K562 (cell line): ENCODE data around the gene GAA. TPM values are rescaled to one million over a fixed set of nuclear protein-coding genes. Genes with fewer than 3 reads are reported as not detected.

Source experiments
- ATF7 ChIP-seq: fragments of 450-650 bp; IDR thresholded peaks from 2 replicates; pipeline ENCODE4 v1.7.1; 2014; ENCODE audit warnings: mild to moderate bottlenecking, moderate library complexity
- CBFA2T3 ChIP-seq: fragments of 450-650 bp; IDR thresholded peaks from 2 replicates; pipeline ENCODE4 v1.6.1; 2017
- CBX1 ChIP-seq: sonication (generic); IDR thresholded peaks from 2 replicates; pipeline ENCODE4 v1.6.1; 2016; ENCODE audit warnings: antibody characterized with exemption, low read depth, mild to moderate bottlenecking
- DIDO1 ChIP-seq: fragments of 450-650 bp; IDR thresholded peaks from 2 replicates; pipeline ENCODE4 v1.6.1; 2016; ENCODE audit warnings: low read depth, missing biosample characterization, missing genetic modification characterization
- EHMT2 ChIP-seq: fragments of 450-650 bp; IDR thresholded peaks from 2 replicates; pipeline ENCODE4 v1.6.1; 2018; ENCODE audit warnings: antibody characterized with exemption
- FIP1L1 ChIP-seq: fragments of 200-400 bp; formaldehyde crosslinking; IDR thresholded peaks from 2 replicates; pipeline ENCODE4 v1.6.1; 2018; ENCODE audit warnings: mild to moderate bottlenecking, low read depth, low read length; ENCODE audit not compliant: poor library complexity, severe bottlenecking
- HDAC8 ChIP-seq: fragments of 450-650 bp; IDR thresholded peaks from 2 replicates; pipeline ENCODE4 v1.6.1; 2016; ENCODE audit warnings: mild to moderate bottlenecking, missing genetic modification characterization, moderate library complexity, missing compliant biosample characterization
- HMG20A ChIP-seq: fragments of 450-650 bp; formaldehyde crosslinking; conservative IDR thresholded peaks from 2 replicates; pipeline ENCODE4 v1.4.0; 2020; ENCODE audit warnings: mild to moderate bottlenecking, mixed read lengths
- IFI16 ChIP-seq: fragments of 250-450 bp; sonication (Bioruptor Pico); IDR thresholded peaks from 2 replicates; pipeline ENCODE4 v2.1.2; 2022; ENCODE audit warnings: mild to moderate bottlenecking, inconsistent platforms
- NFRKB ChIP-seq: fragments of 450-650 bp; IDR thresholded peaks from 2 replicates; pipeline ENCODE4 v1.6.1; 2016; ENCODE audit warnings: low read depth
- POLR2AphosphoS2 ChIP-seq: IDR thresholded peaks from 2 replicates; pipeline ENCODE4 v1.6.1; 2012; ENCODE audit warnings: low read length, improper control_type of control experiment
- PURB ChIP-seq: sonication (generic); formaldehyde crosslinking; IDR thresholded peaks from 2 replicates; pipeline ENCODE4 v1.9.0; 2021; ENCODE audit warnings: low read depth, mild to moderate bottlenecking, missing genetic modification reagents
- RBM14 ChIP-seq: fragments of 200-400 bp; formaldehyde crosslinking; IDR thresholded peaks from 2 replicates; pipeline ENCODE4 v1.6.1; 2018; ENCODE audit warnings: low read depth, mild to moderate bottlenecking, low read length, moderate library complexity, borderline replicate concordance; ENCODE audit not compliant: insufficient read depth
- RFX1 ChIP-seq: fragments of 450-650 bp; IDR thresholded peaks from 2 replicates; pipeline ENCODE4 v1.6.1; 2016; ENCODE audit warnings: mild to moderate bottlenecking, moderate library complexity
- TCFL5 ChIP-seq: fragments of 250-450 bp; sonication (Bioruptor Pico); conservative IDR thresholded peaks from 2 replicates; pipeline ENCODE4 v1.6.1; 2021; ENCODE audit warnings: mild to moderate bottlenecking, moderate library complexity, matching md5 sums
- TEAD2 ChIP-seq: fragments of 450-650 bp; IDR thresholded peaks from 2 replicates; pipeline ENCODE4 v1.6.1; 2016; ENCODE audit warnings: missing genetic modification characterization, control low read depth, missing compliant biosample characterization
- TRIM24 ChIP-seq, 2 experiments: fragments of 450-650 bp; IDR thresholded peaks; 2 replicates each; pipeline ENCODE4 v1.6.1; 2016
- ZC3H11A ChIP-seq: IDR thresholded peaks from 2 replicates; pipeline ENCODE4 v1.6.1; 2012; ENCODE audit warnings: low read depth, low read length, improper control_type of control experiment
- ZEB2 ChIP-seq: fragments of 450-650 bp; IDR thresholded peaks from 2 replicates; pipeline ENCODE4 v1.6.1; 2016
- ZNF212 ChIP-seq: fragments of 450-650 bp; formaldehyde crosslinking; IDR thresholded peaks from 2 replicates; pipeline ENCODE4 v1.4.0; 2020; ENCODE audit warnings: mild to moderate bottlenecking
- ZNF224 ChIP-seq: sonication (generic); formaldehyde crosslinking; IDR thresholded peaks from 2 replicates; pipeline ENCODE4 v1.8.0; 2022; ENCODE audit warnings: mild to moderate bottlenecking, missing genetic modification reagents
- ZNF551 ChIP-seq: fragments of 250-450 bp; sonication (Bioruptor Pico); IDR thresholded peaks from 2 replicates; pipeline ENCODE4 v1.5.0; 2021; ENCODE audit warnings: mild to moderate bottlenecking, moderate library complexity
- polyA plus RNA-seq, 8 experiments: library from polyadenylated mRNA; depleted of rRNA in 4 of 8; stranded (reverse) in 5 of 8; unstranded in 3 of 8; fragments of >200 nt; fragmentation: Nextera tagmentation in 2 of 8; fragmentation: Illumina TruSeq in 1 of 8; extraction: Ambion mirVana in 2 of 8; extraction: Trizol in 1 of 8; gene quantifications; 2 replicates each; pipeline versions ENCODE4 v1.2.1 to v1.2.3, GENCODE V29; 2011 to 2014; ENCODE audit warnings: inconsistent platforms in 1 of 8, missing spikeins in 1 of 8
- total RNA-seq, 7 experiments: library from RNA; depleted of rRNA in 6 of 7; stranded (reverse); fragments of >200 nt in 6 of 7; fragmentation: Illumina TruSeq in 2 of 7; extraction: Trizol in 2 of 7; gene quantifications; 2 replicates each; pipeline versions ENCODE4 v1.2.1 to v1.2.3, GENCODE V29; 2011 to 2021; ENCODE audit warnings: low replicate concordance in 1 of 7
- TF ChIP-seq, protein P1 (sequence below): fragments of 250-450 bp; sonication (Bioruptor Pico); IDR thresholded peaks from 2 replicates; pipeline ENCODE4 v1.4.0; 2020
- TF ChIP-seq, protein P2 (sequence below): fragments of 250-450 bp; sonication (Bioruptor Pico); IDR thresholded peaks from 2 replicates; pipeline ENCODE4 v1.4.0; 2020; ENCODE audit warnings: borderline replicate concordance

The GAA gene
- total and polyA plus RNA-seq, 9 of the 15 experiments (the other 6 are each of a cell fraction or from before 2014, with no cell fraction given), result 0.15 to 6.4 (median 1.7) TPM

DNA sequence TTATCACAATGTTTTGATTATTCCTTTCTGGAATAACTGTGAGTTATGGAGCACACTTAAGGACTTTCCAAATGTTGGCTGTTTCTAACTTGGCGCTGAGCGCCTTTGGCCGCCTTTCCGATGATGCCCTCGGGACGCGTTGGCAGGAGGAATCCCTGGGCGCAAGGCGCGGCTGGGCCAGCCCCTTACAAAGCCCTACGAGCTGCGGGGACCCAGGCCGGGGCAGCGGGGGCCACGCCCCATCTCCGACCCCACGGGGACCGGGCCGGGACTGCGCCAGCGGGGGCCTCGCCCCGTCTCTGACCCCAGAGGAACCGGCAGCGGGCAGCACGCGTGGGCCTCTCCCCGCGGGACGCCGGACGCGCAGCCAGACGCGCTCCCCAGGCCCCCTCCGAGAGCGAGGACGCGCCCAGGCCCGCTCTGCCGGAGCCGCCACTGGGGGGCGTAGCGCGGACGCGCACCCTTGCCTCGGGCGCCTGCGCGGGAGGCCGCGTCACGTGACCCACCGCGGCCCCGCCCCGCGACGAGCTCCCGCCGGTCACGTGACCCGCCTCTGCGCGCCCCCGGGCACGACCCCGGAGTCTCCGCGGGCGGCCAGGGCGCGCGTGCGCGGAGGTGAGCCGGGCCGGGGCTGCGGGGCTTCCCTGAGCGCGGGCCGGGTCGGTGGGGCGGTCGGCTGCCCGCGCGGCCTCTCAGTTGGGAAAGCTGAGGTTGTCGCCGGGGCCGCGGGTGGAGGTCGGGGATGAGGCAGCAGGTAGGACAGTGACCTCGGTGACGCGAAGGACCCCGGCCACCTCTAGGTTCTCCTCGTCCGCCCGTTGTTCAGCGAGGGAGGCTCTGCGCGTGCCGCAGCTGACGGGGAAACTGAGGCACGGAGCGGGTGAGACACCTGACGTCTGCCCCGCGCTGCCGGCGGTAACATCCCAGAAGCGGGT lies at the start of gene GAA (continued):
- TF ChIP-seq TCFL5 (CRISPR knock-in tag), result no peak
- TF ChIP-seq TEAD2, result no peak
- TF ChIP-seq ZNF224, result no peak
- no peak for TF ChIP-seq POLR2AphosphoS2
- TF ChIP-seq ZC3H11A, result no peak
- TF ChIP-seq RFX1, result no peak
- TF ChIP-seq ATF7, result peak; percentile 44; the same call in 1 of the 2 replicates
- TF ChIP-seq FIP1L1, result peak; percentile 35
- TF ChIP-seq, protein P1, sequence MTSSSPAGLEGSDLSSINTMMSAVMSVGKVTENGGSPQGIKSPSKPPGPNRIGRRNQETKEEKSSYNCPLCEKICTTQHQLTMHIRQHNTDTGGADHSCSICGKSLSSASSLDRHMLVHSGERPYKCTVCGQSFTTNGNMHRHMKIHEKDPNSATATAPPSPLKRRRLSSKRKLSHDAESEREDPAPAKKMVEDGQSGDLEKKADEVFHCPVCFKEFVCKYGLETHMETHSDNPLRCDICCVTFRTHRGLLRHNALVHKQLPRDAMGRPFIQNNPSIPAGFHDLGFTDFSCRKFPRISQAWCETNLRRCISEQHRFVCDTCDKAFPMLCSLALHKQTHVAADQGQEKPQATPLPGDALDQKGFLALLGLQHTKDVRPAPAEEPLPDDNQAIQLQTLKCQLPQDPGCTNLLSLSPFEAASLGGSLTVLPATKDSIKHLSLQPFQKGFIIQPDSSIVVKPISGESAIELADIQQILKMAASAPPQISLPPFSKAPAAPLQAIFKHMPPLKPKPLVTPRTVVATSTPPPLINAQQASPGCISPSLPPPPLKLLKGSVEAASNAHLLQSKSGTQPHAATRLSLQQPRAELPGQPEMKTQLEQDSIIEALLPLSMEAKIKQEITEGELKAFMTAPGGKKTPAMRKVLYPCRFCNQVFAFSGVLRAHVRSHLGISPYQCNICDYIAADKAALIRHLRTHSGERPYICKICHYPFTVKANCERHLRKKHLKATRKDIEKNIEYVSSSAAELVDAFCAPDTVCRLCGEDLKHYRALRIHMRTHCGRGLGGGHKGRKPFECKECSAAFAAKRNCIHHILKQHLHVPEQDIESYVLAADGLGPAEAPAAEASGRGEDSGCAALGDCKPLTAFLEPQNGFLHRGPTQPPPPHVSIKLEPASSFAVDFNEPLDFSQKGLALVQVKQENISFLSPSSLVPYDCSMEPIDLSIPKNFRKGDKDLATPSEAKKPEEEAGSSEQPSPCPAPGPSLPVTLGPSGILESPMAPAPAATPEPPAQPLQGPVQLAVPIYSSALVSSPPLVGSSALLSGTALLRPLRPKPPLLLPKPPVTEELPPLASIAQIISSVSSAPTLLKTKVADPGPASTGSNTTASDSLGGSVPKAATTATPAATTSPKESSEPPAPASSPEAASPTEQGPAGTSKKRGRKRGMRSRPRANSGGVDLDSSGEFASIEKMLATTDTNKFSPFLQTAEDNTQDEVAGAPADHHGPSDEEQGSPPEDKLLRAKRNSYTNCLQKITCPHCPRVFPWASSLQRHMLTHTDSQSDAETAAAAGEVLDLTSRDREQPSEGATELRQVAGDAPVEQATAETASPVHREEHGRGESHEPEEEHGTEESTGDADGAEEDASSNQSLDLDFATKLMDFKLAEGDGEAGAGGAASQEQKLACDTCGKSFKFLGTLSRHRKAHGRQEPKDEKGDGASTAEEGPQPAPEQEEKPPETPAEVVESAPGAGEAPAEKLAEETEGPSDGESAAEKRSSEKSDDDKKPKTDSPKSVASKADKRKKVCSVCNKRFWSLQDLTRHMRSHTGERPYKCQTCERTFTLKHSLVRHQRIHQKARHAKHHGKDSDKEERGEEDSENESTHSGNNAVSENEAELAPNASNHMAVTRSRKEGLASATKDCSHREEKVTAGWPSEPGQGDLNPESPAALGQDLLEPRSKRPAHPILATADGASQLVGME (CRISPR knock-in tag), result peak; percentile 88
- TF ChIP-seq ZEB2, result no peak
- no peak for TF ChIP-seq DIDO1
- no peak for TF ChIP-seq ZNF212 (CRISPR knock-in tag)
- TF ChIP-seq IFI16 (CRISPR knock-in tag), result no peak
- TF ChIP-seq RBM14, result no peak
- TF ChIP-seq NFRKB, result no peak
- no peak for TF ChIP-seq HMG20A (CRISPR knock-in tag)
- TF ChIP-seq HDAC8 (tag), result no peak
- TF ChIP-seq ZNF551, result no peak
- no peak for TF ChIP-seq CBX1
- no peak for TF ChIP-seq TRIM24 (IDR thresholded peaks at IDR 0.05)
- TF ChIP-seq PURB (CRISPR knock-in tag), result no peak
- TF ChIP-seq EHMT2, result no peak
- TF ChIP-seq CBFA2T3, result no peak
- TF ChIP-seq, protein P2, sequence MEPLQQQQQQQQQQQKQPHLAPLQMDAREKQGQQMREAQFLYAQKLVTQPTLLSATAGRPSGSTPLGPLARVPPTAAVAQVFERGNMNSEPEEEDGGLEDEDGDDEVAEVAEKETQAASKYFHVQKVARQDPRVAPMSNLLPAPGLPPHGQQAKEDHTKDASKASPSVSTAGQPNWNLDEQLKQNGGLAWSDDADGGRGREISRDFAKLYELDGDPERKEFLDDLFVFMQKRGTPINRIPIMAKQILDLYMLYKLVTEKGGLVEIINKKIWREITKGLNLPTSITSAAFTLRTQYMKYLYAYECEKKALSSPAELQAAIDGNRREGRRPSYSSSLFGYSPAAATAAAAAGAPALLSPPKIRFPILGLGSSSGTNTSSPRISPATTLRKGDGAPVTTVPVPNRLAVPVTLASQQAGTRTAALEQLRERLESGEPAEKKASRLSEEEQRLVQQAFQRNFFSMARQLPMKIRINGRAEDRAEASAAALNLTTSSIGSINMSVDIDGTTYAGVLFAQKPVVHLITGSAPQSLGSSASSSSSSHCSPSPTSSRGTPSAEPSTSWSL, result peak; percentile 58; the same call in 1 of the 2 replicates
